Measurements from ENCODE around the gene FCF1.
A peak's percentile ranks its signal among the peaks of the same experiment; 100 is the strongest.
"Not testable (repeated sequence)": the region's sequence is repeated elsewhere in the genome, so short reads cannot be mapped to it uniquely, and the experiment has no call there.

Gene FCF1

GRCh38 chr14:74697976-74698375 lies 15.0 kb upstream of the FCF1 start:
- DNase-seq: no peak

GRCh38 chr14:74698465-74698864 lies 14.5 kb upstream of the FCF1 start:
- no peak for DNase-seq

DNA sequence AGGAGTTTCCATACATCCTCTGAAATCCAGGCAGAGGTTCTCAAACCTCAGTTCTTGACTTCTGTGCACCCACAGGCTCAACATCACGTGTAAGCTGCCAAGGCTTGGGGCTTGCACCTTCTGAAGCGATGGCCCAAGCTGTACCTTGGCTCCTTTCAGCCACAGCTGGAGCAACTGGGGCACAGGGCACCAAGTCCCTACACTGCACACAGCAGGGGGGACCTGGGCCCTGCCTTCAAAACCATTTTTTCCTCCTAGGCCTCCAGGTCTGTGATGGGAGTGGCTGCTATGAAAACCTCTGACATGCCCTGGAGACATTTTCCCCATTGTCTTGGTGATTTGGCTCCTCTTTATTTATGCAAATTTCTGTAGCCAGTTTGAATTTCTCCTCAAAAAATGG lies 10.7 kb upstream of the FCF1 start:
- no peak for DNase-seq

DNA sequence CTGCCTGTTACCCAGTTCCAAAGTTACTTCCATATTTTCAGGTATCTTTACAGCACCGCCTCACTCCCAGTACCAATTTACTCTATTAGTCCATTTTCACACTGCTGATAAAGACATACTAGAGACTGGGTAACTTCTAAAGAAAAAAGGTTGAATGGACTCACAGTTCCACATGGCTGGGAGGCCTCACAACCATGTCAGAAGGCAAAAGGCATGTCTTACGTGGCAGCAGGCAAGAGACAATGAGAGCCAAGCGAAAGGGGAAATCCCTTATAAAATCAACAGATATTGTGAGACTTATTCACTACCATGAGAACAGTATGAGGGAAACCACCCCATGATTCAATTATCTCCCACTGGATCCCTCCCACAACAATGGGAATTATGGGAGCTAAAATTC lies 9.9 kb upstream of the FCF1 start:
- DNase-seq: no peak

- no peak for DNase-seq
Observed at GRCh38 chr14:74704656-74705055, 8.3 kb upstream of the FCF1 start.

DNA sequence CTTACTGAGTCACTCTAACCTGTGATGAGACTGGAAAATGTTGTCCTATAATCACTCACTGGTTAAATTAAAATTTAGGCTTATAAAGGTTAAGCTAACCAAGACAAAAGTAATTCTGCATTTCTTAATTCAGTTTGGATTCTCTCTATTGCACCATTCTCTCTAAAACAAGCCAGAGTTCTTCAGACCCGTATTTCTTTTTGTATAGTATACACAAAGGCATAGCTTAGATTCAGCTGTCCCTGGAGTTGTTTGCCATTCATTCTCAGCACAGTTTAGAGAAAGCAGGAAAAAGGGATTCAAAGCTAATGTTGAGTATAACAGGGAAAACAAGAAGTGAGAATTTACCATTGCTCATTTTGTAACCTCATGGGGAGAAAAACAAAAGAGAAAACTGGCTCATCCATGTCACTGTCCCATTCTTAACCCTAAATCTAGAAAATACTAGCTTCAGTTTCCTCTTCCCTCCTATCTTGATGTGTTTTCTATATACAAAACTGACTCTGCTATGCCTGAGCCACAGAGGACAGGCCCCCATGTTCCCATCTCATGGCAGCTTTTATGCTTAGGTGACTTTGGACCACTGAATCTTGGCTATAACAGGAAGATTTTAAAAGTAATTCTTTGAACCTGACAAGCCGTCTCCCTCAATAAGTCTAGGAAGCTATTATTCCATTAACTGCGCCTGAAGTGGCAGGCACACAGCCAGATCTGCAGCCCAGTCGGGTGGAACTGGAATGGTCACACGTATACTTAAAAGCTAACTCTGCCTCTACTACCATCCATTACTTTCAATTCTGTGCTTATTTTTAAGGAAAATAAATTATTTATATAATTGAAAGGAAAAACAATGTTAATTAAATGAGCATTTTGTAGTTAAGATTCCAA lies 7.1 kb upstream of the FCF1 start:
- DNase-seq: no peak

DNA sequence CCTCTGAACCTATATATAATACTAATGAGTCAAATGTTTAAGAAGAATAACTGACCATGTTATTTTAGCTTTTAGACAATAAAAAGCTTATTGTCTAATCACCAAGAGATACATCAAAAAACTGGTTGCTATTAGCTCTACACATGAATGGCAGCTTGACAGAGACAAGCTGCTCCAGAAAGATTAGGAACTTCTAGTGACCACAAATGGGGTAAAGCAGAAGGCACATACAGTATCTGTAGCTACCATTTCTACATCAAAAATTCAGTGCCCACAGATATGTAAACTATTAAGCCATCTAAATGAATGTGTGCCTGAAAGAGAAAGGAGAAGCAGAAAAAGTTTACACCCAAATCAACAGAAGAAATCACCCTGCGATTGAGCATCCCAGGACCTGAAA lies 2.5 kb upstream of the FCF1 start:
- no peak for DNase-seq

- no peak for DNase-seq
Observed at GRCh38 chr14:74711651-74712050, 1.3 kb upstream of the FCF1 start.

- DNase-seq: no peak
Observed at GRCh38 chr14:74713395-74713735, 421 bp downstream of the FCF1 start.

DNA sequence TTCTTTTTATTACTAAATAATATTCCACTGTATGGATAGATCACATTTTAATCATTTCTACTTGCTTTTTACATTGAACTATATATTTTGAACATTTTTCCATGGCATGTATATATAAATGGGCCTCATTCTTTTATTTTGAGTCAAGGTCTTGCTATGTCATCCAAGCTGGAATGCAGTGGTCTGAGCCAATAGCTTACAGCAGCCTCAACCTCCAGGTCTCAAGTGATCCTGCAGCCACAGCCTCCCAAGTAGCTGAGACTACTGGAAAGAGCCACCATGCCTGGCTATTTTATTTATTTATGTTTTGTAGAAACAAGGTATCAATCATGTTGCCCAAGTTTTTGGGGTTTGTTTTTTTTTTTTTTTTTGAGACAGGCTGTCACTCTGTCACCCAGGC lies 7.6 kb downstream of the FCF1 start:
- DNase-seq: no peak

DNA sequence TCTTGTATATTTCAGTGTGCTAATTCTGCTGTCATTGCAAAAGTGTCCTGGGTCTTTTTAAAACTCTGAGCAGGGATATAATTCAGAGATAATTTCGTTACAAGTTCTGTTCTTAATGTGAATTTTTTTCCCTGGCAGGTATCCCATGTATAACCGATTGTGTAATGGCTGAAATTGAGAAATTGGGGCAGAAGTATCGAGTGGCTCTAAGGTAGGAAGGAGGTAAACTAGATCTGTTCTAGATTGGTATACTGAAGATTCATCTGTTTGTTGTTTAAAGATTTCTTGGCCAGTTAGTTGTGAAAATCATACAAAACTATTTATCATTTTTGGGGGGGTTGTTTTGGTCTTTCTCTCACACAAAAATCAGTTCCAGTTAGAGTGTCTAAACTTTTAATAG lies 10.2 kb downstream of the FCF1 start:
- DNase-seq: no peak

GRCh38 chr14:74732387-74732786 lies 19.4 kb downstream of the FCF1 start:
- DNase-seq: no peak

DNA sequence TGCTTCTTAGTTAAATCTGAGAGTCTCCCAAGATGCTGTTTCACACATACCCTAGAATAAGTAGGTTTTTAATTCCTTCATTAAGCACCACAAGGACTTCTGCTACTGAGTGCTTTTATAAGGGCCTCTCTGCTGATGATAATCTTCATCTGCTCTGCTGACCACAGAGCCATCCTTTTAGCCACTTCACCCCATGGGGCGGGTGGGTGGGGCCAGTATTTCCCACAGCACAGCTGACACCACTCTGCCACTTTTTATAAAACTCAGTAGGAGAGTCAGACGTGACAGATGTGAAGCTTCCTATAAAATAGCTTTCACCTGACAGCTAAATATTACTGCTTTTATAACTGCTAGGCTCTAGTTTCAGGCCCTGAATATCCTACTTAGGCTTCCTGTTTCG lies 20.3 kb downstream of the FCF1 start:
- DNase-seq: no peak

GRCh38 chr14:74735125-74735524 lies 22.2 kb downstream of the FCF1 start:
- DNase-seq: no peak

DNA sequence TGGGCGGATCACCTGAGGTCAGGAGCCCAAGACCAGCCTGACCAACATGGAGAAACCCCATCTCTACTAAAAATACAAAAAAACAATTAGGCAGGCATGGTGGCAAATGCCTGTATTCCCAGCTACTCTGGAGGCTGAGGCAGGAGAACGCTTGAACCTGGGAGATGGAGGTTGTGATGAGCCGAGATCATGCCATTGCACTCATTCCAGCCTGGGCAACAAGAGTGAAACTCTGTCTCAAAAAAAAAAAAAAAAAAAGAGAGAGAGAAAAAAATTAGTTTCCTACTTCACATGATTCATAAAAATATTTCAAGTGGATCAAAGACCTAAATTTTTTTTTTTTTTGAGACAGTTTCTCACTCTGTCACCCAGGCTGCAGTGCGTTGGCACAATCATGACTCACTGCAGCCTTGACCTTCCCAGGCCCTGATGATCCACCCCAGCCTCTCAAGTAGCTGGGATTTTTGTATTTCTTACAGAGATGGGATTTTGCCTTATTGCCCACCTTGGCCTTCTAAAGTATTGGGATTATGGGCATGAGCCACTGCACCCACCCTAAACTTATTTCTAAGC lies 24.9 kb downstream of the FCF1 start:
- no peak for DNase-seq

GRCh38 chr14:74739293-74740030 lies 26.5 kb downstream of the FCF1 start:
- no peak for DNase-seq

DNA sequence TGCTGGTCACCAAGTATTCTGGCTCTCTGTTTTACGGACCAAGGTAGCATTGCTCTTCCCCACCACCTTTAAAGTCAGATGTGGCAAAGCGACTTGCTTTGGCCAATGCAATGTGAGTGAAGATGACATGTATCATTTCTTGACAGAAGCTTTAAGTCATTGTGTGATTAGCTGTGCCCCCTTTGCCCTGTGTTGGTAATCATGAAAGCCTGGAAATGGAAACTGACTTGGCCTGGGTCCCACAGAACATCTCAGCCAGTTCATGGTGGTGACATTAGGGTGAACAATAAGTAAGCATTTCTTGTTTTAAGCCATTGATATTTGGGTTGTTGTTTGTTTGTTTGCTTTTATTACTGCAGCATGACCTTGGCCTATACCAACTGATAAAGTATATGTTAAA lies 34.3 kb downstream of the FCF1 start:
- no peak for DNase-seq

DNA sequence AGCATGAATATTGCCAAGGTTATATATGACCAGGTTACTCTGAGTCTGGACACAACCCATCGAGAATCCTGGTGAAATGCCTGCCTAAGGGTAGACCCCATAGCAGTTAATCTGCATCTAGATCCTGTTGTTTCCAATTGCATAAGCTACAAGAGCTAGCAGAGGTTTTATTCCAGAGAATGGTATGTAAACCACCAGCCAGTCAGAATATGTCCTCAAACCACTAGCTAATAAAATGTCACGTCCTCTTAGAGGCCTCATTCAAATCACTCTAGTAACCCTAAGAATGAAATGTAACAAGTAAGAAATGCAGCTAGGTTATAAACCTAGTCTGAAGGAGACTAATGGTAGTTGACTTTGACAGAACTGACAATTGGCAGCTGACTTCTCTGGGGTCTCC lies 41.2 kb downstream of the FCF1 start:
- no peak for DNase-seq

- no peak for DNase-seq
Observed at GRCh38 chr14:74754899-74755298, 42.0 kb downstream of the FCF1 start.

DNA sequence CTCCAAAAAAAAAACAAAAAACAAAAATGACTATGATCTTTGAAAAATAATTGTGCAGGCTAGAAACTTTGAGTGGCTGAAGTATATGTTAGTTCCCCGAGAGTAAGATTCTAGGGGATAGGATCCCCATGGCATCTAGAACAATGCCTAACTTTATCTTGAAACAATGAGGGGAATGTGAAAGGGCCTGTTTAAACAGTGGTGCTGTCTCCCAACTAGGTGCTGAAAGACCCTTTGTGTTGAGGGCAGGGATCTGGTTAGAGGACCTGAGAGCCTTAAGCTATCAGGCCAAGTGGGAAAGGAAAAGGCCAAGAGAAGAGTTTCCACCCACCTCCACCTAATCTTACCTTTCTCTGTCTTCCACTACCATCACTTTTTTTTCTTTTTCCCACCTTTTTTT lies 43.4 kb downstream of the FCF1 start:
- DNase-seq: no peak

GRCh38 chr14:74758505-74758904 lies 45.6 kb downstream of the FCF1 start:
- not testable (repeated sequence) for DNase-seq

DNA sequence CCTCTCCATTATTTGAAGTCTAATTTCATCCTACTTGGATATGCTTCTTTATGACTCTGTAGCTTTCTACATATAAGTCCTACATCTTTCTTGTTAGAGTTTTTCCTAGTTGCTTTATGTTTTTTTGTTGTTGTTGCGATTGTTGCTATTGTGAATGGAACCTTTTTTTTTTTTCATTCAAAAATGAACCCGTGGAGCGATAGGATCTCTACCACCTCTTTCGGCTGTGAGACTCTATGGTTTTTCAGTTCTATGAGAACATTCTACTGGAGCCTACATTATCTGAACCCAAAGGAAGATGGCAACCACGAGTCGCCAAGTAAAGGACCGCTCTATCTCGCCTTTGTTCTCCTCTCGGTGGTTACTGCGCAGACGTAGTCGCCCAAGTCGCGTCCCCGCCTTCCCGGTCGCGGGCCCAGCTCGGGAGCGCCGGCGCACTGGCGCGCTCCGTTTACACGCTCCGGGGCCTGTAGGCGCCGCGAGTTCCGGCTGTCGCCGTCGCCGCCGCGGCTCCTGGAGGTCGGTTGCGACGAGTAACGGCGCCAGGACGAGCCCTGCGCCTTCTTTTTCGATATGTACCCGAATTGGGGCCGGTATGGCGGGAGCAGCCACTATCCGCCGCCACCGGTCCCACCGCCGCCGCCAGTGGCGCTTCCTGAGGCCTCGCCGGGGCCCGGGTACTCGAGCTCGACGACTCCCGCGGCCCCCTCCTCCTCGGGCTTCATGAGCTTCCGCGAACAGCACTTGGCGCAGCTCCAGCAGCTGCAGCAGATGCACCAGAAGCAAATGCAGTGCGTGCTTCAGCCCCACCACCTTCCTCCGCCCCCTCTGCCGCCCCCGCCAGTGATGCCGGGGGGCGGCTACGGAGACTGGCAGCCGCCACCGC lies 50.2 kb downstream of the FCF1 start, which contains the start of gene YLPM1:
Gene YLPM1, plus strand, starts transcription at position 400 of the 886 bp plus-strand sequence. Its CDS starts 174 bp downstream, at position 574.
- peak; percentile 95 for DNase-seq
